HG03354 (cell line): ENCODE measurements around the gene FAM222A.

Source experiments
- ATAC-seq: cut with Tn5 transposase; IDR thresholded peaks from one replicate; pipeline ENCODE4 v1.9.1; 2021; ENCODE audit warnings: mild to moderate bottlenecking; ENCODE audit not compliant: unreplicated experiment, poor library complexity, severe bottlenecking

The FAM222A gene

DNA sequence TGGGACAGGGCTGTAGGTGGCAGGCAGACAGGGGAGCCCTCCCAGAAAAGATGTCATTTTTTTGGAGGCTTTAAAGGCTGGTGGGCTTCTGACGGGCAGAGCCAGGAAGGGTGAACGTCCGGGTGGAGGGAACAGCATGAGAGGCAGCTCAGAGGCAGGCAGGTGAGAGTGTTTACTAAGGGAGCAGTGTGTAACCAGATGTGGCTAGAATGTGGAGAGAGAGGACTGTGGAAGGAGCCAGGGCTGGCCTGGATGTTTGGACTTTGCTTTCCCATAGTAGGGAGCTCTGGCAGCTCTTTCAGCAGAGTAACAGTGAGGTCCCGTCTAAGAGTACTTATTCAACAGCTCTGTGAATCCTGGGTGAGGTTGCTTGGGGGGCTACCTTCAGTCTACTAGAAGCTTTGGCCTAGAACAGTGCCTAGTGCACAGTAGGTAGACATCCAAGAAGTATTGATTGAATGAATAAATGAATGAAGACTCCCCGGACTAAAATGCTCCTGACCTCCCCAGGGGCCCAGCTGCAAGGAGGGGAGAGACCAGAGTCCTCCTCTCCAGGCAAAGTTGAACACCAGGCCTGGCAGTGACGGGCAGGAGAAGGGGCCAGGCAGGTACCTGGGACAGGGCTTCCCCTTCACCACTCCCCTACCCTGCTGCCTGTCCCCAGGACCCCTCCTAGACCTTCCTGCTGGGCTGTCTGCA, 8.5 kb downstream of the FAM222A start:
- ATAC-seq, result no peak

DNA sequence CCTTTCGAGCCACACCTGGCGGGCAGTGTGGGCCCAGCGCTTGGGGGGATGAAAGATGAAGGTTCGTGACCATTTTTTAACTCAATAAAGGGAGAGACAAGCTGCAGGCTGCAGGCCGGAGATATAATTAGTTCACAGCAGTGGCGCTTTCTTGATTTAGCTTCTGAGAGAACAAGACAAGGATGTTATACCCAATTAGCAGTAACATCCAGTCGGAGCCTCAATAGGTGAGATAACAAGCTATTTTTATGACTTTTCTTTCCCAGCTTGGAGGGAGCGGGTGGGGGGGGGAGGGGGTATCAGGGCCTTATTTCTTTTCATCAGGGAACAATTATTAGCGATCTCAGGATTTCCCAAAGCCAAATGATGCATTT, 9.1 kb downstream of the FAM222A start:
- no peak for ATAC-seq

DNA sequence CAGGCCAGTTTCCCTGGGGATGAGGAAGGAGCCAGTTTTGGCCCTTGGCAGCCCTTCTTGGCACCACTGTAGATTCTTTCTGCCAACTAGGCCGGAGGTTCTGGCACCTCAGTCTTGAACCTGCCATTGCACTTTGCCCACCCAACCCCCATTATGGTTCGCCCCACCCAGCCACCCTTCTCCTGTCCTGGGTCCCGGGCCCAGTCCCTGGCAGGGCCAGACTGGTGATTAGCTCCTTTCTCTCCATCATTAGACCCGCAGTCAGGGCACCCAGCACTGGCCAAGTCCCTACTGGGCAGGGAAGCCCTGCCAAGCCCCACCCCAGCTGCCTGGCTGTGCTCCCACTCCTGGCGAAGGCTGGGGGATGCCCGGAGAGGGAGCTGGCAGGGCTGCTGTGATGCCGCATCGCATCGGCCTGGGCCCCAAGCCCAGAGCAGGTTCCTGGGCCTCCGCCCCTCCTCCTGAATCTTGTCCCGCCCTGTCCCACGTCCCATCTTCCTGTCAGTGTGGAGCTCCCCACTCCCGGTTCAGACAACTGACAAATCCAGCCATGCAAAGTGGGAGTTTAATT, 9.8 kb downstream of the FAM222A start:
- ATAC-seq, result no peak

DNA sequence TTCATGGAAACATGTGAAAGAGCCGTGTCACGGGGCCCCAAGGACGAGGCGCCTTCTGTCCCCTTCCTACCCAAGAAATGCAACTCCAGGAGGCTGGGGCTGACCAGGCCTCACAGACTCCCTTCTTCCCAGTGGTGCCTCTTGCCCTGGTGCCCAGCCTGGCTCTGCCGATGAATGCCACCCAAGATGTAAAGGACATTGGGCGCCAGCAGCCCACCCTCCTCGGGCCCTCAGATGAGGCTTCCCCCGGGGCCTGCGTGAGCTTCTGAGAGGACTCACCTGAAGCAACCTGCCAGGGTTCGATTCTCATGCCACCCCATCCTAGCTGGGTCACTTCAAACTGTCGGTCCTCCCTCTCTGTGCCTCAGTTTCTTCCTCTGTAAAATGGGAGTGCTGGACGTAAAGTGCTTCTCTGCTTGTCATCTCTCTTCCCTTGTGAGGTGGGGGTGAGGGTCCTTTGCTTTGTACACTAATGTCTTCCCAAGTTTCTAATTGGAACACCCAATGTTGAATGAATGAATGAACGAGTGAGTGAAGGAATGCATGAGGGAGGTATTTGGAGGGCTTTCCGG, 10.8 kb downstream of the FAM222A start:
- ATAC-seq, result no peak

DNA sequence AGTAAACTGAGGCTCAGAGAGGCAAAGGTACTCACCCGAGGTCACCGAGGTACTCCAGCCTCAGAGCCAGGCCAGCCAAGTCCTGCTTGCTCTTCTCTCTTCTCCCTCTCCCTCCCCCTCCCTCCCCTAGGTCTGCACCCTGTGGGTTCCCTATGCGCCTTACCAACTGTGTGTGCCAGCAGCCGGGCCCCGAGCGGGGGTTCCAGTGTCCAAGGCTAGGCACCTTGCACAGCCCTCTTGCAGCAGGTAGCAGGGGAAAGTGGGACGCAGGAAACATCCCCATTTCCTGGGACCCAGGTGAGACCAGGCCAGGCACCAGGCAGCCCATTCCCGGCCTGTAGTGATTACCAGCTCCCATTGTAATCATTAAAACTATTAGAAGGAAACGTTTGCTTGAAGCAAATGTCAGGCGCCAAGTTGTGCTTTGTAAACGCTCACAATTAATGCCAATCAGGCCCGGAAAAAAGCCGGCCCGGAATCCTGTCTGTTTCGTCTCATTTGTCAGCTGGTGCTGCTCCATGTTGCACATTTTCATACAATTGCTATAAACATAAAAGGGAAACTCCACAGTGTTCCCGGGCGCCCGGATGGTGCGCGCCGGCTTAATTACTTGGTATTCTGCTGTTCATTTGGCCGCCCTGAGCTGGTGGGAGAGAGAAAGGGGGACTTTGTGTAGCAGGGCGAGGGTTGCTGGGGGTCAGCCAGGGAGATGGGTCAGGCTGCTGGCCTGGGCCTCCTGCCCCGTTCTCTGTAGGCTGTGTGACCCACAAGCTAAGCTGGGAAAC, 11.9 kb downstream of the FAM222A start:
- no peak for ATAC-seq

DNA sequence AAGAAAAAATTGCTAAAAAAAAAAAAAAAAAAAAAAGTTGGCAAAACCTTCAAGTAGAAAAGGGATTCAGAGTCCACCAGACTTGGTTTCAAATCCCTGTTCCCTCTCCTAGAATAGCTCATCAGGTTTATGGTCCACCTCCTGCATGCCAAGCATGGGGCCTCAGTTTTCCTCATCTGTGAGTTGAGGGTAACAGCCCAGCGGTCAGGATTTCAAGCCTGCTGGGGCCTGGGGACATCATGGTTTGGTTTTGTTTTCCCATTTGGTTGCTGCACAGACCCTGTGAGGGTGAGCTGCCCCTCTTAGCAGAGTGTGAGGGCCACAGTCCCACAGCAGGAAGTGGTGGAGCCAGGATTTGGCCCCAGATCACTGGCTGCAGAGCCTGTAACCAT, 12.5 kb downstream of the FAM222A start:
- no peak for ATAC-seq

DNA sequence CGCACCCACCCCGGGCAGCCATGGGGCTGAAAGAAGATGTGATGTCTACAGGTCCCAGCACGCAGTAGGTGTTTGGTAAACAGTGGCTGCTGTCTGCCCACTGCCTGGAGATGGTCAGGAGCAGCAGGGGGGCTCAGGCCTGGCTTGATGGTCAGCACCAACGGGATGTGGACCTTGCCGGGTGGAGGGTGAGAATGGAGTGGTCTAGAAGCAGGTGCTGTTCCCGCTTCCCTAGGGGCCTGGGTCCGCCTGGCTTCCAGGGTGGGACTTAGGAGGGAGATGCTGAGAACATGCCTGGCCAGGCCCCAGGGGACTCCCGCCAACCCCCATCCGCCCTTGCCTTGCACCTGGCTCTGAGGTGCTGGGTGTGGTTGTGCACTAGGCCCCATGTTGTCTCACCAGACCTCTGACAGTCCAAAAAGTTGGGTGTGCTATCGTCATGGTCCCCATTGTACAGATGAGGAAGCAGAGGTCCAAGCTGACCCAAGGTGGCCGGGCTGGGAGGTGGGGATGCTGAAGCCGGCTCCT, 12.9 kb downstream of the FAM222A start:
- ATAC-seq, result no peak

DNA sequence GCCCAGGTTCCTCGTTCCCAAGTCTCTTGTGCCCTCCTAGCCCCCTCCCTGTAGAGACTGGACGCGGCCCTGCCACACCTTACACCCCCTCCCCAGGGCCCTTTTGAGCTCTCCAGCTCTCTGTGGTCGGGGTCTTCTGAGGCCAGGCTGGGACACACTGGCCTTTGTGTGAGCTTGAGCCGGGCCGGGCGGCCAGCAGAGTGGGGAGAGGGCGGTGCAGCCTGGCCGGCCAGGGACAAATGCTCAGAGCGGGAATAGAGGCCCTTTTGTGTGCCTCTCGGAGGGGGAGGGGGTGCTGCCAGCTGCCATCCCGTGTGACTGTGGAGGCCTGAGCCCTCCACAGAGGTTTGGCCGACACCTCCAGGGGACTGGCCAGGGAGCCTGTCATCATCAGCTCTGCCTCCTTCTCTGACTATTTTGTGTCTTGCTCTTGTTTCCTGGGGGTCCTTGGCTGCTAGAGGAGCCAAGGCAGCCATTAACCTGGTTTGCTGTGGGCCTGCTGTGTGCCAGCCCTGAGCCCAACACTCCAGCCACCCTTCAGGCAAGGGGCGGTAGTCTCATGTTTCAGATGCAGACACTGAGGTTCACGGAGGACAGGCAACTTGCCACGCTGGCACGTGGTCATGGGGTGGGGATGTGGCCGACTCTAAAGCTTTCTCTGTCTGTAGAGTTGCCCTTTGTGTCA, 13.6 kb downstream of the FAM222A start:
- no peak for ATAC-seq

DNA sequence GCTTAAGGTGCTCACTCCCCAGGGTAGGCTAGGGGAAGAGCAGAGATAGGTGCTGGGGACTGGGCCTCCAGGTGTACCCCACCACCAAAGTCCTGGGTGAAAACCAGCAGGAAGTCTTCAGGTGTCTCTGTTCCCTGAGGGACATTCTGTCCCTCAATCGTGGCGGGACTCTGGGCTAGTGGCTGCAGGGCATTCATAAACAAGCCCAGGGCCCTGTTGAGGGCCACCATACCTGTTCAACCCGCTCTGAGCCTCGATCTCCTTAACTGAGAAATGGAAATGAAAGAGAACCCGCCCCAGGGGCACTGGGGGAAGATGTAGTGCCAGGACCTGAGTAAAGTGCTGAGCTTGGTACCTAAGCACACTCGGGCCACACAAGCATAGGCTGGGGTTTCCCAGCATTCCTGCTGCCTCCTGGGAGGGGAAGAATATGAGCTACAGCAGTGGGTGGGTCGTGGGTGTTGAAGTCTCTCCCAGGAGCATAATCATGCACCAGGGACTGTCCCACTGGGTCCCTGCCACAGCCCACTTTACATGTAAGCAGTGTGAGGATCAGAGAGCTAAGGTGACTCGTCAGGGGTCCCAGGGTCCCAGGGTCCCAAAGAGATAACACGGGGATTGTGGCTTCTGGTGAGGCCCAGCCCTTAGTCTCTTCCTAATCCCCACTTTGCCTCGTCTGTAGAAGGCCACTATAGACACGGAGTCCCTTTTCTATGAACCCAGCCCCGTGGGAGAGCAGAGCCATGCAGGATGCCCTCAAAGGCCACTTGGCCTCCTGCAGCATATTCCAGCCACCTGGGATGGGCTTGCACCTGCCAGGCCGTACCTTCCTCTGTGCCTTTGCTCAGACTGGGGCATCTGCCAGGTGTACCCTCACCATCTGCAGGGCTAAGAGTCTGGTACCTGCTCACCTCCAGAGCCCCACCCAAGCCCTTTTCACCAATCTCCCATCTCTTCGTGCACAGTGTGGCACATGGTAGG, 14.4 kb downstream of the FAM222A start:
- ATAC-seq, result no peak

DNA sequence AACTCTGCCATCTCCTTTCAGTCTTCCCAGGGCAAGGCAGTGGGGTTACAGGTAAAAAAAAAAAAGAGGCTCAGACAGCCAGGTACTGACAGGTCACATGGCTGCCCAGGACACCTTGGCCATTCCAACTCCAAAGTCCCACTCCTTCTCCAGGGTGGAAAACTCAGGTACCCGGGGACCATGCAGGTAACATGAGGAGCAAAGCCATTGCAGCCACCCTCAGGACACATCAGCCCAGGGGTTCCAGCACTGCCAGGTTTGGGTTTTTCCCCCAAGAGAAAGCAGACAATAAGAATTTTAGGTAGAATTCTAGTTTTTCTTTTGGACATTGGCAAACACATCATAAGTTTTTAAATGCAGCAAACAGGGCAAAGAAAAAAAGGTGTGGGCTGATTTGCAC, 15.3 kb downstream of the FAM222A start:
- no peak for ATAC-seq

DNA sequence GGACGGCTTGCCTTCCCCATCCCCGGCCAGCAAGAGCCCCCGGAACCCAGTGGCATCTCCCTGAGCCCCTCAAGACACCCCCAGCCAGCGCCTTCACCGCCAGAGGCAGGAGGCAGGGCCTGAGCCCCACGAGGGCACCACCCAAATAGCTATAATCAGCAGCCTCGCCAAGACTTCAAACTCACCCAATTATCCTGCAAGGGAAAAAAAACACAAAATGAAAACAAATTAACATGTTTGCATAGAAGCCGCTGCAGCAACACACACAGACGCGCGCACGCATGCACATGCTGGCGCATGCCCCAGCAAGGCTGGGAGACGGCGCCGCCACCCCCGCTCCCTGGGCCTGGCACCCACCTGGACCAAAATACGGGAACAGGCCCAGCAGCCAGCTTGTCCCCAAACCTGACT, 15.8 kb downstream of the FAM222A start:
- no peak for ATAC-seq

DNA sequence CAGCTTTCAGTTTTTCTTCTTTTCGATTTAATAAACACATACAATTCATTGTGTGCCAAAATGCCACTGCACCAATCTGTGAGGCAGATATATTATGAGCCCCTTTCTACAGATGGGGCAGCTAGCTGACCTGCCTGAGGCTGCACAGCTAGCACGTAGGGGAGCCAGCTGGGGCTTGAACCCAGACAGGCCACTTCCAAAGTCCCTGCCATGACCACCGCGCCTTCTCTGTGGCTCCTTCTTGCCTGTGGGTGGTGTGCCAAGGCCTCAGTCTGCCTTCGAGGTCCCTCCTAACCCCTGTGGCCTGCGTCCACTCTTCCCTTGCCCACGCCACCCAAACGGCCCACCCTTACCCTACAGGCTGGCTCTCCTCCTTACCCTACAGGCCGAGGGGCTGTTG, 16.2 kb downstream of the FAM222A start:
- no peak for ATAC-seq

DNA sequence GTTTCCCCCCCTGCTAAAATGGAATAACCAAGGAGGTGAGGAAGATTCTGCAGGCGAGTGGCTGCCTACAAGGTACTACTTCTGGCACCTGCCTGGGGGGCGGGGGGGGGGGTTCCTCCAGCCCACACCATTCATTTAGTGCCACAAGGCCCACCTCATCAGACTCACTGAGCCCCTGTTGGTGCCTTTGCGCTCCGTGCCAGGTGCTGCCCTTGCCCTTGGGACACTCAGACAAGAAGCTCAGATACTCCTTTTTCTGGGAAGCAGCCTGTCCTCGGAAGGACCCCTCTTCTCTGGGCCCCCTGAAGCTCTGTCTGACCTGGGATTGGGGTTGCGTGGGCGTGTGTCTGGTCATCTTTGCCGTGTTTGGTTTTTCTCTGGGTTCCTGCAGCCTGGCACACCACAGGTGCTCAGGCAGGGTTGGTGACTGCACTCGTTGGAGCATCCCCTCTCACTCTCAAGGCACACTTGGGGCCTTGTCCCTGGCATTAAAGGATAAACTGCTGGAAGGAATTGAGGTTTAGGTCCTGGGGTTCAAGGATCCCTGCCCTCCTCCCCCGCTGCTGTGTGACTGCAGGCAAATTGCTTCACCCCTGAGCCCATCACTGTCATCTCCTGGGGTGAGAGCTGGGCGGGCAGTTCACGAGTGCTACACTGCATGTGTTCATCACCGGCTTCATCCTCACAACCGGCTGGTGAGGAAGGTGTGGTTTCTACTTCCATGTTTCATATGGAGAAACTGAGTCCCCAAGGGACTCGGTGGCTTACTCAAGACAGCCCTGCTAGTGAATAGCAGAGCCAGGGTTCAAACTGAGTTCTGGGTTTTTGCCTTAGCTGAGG, 16.9 kb downstream of the FAM222A start:
- ATAC-seq, result no peak

DNA sequence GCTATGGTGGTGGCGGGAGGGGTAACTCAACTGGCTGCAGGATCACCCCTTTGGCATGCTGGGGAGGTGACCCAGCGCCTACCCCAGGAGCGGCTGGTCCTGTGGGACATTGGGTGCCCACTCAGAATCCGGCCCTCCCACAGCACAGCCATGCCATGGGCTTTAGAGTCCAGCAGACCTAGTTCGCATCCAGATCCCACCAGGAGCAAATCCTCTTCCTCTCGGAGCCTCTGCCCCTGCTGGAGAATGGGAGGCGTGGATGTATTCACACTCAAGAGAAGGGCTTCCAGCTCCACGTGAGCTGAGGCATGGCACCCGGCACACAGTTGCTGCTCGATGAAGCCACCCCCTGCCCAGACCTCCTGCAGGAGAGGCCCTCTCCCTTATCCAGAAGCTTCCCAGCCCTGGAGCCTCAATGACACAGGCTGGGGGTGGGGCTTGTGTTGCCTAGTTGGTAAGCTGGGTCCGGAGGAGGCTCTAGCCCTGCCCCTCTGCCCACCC, 17.7 kb downstream of the FAM222A start:
- ATAC-seq, result no peak

DNA sequence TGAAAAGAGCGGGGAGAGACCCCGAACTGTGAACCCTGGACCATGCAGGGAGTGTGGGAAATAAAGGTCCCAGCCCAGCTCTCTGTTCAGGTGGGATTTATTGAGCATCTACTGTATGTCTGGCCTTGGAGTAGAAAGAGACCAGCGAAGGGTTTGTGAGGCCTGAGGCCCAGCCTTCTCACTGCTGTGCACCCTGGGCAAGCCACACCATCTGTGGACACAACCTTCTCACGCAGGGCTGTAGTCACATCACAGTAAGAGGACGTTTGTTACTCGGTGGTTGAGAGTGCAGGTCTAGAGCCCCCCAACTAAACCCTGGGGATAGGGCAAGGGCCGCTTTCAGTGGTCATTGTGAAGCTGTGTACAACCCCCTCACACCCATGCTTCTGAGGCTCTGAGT, 18.2 kb downstream of the FAM222A start:
- ATAC-seq, result no peak

DNA sequence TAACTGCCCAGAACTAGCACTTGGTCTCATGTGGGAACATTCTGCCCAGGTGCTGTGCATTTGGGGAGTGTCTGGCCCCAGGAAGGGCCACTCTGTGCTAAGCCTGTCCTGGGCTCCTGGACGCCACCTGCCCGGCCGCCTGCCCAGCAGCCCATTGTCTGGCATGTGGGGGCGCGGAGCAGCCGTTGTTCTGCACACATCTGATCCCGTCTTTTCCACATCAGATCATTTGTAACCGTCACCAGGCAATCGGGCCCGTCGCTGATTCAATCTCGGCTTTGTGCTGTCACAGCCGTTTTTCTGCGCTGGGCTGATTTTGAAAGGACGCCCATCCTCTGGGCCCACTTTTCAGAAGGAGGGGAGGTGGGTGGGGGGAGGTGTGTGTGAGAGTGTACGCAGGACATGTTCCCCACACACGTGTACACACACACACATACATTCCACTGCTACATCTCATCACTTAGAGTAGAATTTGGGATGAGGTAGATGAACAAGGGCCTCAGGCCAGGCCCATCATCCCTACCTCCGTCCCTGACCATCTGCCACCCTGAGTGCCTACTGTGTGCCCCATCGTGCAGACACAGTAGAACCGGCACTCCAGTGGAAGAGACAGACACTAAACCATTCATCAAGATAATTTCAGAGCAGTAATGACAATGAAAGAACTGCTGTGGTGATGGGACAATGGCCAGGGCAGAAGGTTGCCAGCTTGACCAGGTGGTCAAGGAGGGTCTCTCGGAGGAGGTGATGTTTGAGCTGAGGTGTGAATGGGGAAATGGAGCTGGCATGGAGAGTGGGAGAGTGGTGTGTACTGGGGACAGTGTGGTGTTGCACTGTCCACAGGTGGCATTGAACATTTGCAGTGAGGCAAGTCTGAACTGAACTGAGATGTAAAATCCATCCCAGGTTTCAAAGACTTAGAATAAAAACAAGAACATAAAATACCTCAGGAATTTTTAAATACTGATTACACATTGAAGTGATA, 19.0 kb downstream of the FAM222A start:
- no peak for ATAC-seq
